OCI-LY1 (cell line): ENCODE data around the gene CSHL1.

ENCODE experiments used
- H2AFZ ChIP-seq: fragments of 200-600 bp; sonication (generic), shearing (Covaris generic); 2 replicates; pipeline ENCODE4 v1.6.0; 2014; ENCODE audit warnings: antibody characterized with exemption, mild to moderate bottlenecking, low read length
- H3F3A ChIP-seq: fragments of 200-600 bp; sonication (generic), shearing (Covaris generic); 2 replicates; pipeline ENCODE4 v1.6.0; 2014; ENCODE audit warnings: mild to moderate bottlenecking, antibody characterized with exemption, low read length, moderate library complexity; ENCODE audit not compliant: insufficient read depth
- H3K27ac ChIP-seq: fragments of 200-600 bp; sonication (generic); 2 replicates; pipeline ENCODE4 v1.5.1; 2014; ENCODE audit warnings: low read length, mixed run types, mild to moderate bottlenecking, low read depth; ENCODE audit not compliant: poor library complexity, severe bottlenecking
- H3K27me3 ChIP-seq: fragments of 200-600 bp; sonication (generic); 2 replicates; pipeline ENCODE4 v1.6.0; 2014; ENCODE audit warnings: antibody characterized with exemption, mild to moderate bottlenecking, low read length, moderate library complexity; ENCODE audit not compliant: insufficient read depth
- H3K36me3 ChIP-seq: fragments of 200-600 bp; sonication (generic); 2 replicates; pipeline ENCODE4 v1.6.1; 2014; ENCODE audit warnings: mild to moderate bottlenecking, antibody characterized with exemption, low read length, moderate library complexity, mixed read lengths; ENCODE audit not compliant: insufficient read depth
- H3K4me1 ChIP-seq: fragments of 200-600 bp; sonication (generic); 2 replicates; pipeline ENCODE4 v1.5.1; 2014; ENCODE audit warnings: mild to moderate bottlenecking, low read length, moderate library complexity; ENCODE audit not compliant: insufficient read depth, severe bottlenecking
- H3K4me2 ChIP-seq: fragments of 200-600 bp; sonication (generic), shearing (Covaris generic); 2 replicates; pipeline ENCODE4 v1.6.1; 2014; ENCODE audit warnings: low read length
- H3K4me3 ChIP-seq: fragments of 200-600 bp; sonication (generic); 2 replicates; pipeline ENCODE4 v1.5.1; 2014; ENCODE audit warnings: low read length, low read depth, mild to moderate bottlenecking, mixed read lengths; ENCODE audit not compliant: poor library complexity, severe bottlenecking
- H3K79me2 ChIP-seq: fragments of 200-600 bp; shearing (Covaris generic); 2 replicates; pipeline ENCODE4 v1.6.1; 2016; ENCODE audit warnings: mixed run types, low read length, mixed read lengths; ENCODE audit not compliant: insufficient read depth
- H3K9ac ChIP-seq: fragments of 200-600 bp; sonication (generic), shearing (Covaris generic); 2 replicates; pipeline ENCODE4 v1.6.1; 2014; ENCODE audit warnings: mild to moderate bottlenecking, low read length, mixed read lengths
- H3K9me2 ChIP-seq: fragments of 200-600 bp; sonication (generic), shearing (Covaris generic); 2 replicates; pipeline ENCODE4 v1.6.1; 2014; ENCODE audit warnings: low read depth, mild to moderate bottlenecking, low read length, mixed read lengths
- H3K9me3 ChIP-seq: fragments of 200-600 bp; shearing (Covaris generic); 2 replicates; pipeline ENCODE4 v1.6.1; 2014; ENCODE audit warnings: low read length, mixed read lengths
- H4K20me1 ChIP-seq: fragments of 200-600 bp; sonication (generic), shearing (Covaris generic); 2 replicates; pipeline ENCODE4 v1.6.0; 2016; ENCODE audit warnings: mild to moderate bottlenecking, low read length; ENCODE audit not compliant: insufficient read depth
- CTCF ChIP-seq: fragments of 200-600 bp; sonication (generic), shearing (Covaris generic); IDR thresholded peaks from 2 replicates; pipeline ENCODE4 v1.5.1; 2017; ENCODE audit warnings: mild to moderate bottlenecking, antibody characterized with exemption, low read length, moderate library complexity, mixed read lengths
- EZH2 ChIP-seq: fragments of 200-600 bp; sonication (generic), shearing (Covaris generic); IDR thresholded peaks from 2 replicates; pipeline ENCODE4 v1.8.0; 2017; ENCODE audit warnings: borderline replicate concordance, mixed run types, mild to moderate bottlenecking, antibody characterized with exemption, low read length, moderate library complexity, mixed read lengths

The CSHL1 gene

GRCh38 chr17:63937920-63938319 lies 26.9 kb upstream of the CSHL1 start:
- H3K9me3 ChIP-seq, result no peaks in the 10 kb centered on the region

GRCh38 chr17:63937319-63937718 lies 26.3 kb upstream of the CSHL1 start:
- Histone ChIP-seq H3K27me3 (no peaks in the 10 kb centered on the region), H3K4me3 (no peak overlapping the region), H2AFZ (no peak overlapping the region), H3K9ac (no peak overlapping the region), H3K36me3 (peaks cover 5% of the 10 kb centered on the region; the same call in 1 of the 2 replicates), H3F3A (no peaks in the 10 kb centered on the region), H3K27ac (peak overlapping the region; percentile 90), H3K9me2 (no peaks in the 10 kb centered on the region), H3K79me2 (peaks cover 4% of the 10 kb centered on the region; the same call in 1 of the 2 replicates), H4K20me1 (no peaks in the 10 kb centered on the region), H3K4me1 (peaks cover 72% of the 10 kb centered on the region), H3K4me2 (no peak overlapping the region), H3K9me3 (no peaks in the 10 kb centered on the region)
- TF ChIP-seq CTCF (peak; percentile 40), EZH2 (no peak)

More at GRCh38 chr17:63937920-63938319, 26.9 kb upstream of the CSHL1 start:
- H3K36me3 ChIP-seq, result peaks cover 5% of the 10 kb centered on the region; the same call in 1 of the 2 replicates
- H2AFZ ChIP-seq, result no peak overlapping the region
- H3K27ac ChIP-seq, result peak overlapping the region; percentile 90
- no peaks in the 10 kb centered on the region for H3K27me3 ChIP-seq
- H3K9ac ChIP-seq, result no peak overlapping the region
- H3K79me2 ChIP-seq, result no peaks in the 10 kb centered on the region
- H3K4me1 ChIP-seq, result peaks cover 72% of the 10 kb centered on the region
- H3K9me2 ChIP-seq, result no peaks in the 10 kb centered on the region
- H3K4me2 ChIP-seq, result no peak overlapping the region
- TF ChIP-seq EZH2, result no peak
- no peak for TF ChIP-seq CTCF
- H3F3A ChIP-seq, result no peaks in the 10 kb centered on the region
- no peaks in the 10 kb centered on the region for H4K20me1 ChIP-seq
- no peak overlapping the region for H3K4me3 ChIP-seq

- TF ChIP-seq CTCF (no peak), EZH2 (no peak)
- peaks cover 72% of the 10 kb centered on the region for H3K4me1 ChIP-seq
- H3K36me3 ChIP-seq, result peaks cover 26% of the 10 kb centered on the region
- H3K9me2 ChIP-seq, result no peaks in the 10 kb centered on the region
- H3K9me3 ChIP-seq, result no peaks in the 10 kb centered on the region
- H3K4me2 ChIP-seq, result peak overlapping the region; percentile 96
- peak overlapping the region; percentile 97 for H3K27ac ChIP-seq
- H3F3A ChIP-seq, result no peaks in the 10 kb centered on the region
- H3K9ac ChIP-seq, result peak overlapping the region; percentile 100
- no peaks in the 10 kb centered on the region for H3K27me3 ChIP-seq
- no peak overlapping the region for H2AFZ ChIP-seq
- peak overlapping the region; percentile 97 for H3K4me3 ChIP-seq
- H4K20me1 ChIP-seq, result no peaks in the 10 kb centered on the region
- H3K79me2 ChIP-seq, result peaks cover 23% of the 10 kb centered on the region
Observed at GRCh38 chr17:63934183-63935112, 23.4 kb upstream of the CSHL1 start.
